Hepatocyte (in vitro differentiated cells): ENCODE data around the gene RIMBP3C. TPM values are rescaled to one million over a fixed set of nuclear protein-coding genes. Genes with fewer than 3 reads are reported as not detected.
"Not testable (repeated sequence)": the region's sequence is repeated elsewhere in the genome, so short reads cannot be mapped to it uniquely, and the experiment has no call there.

Experiments used
- DNase-seq: peaks from one replicate; pipeline ENCODE4 v3.0.0-alpha.2; 2016; ENCODE audit warnings: low spot score
- H2AFZ ChIP-seq: fragments of 200-600 bp; sonication (generic); 2 replicates; pipeline ENCODE4 v1.6.0; 2016; ENCODE audit warnings: antibody characterized with exemption, mild to moderate bottlenecking
- H3K27ac ChIP-seq: fragments of 200-600 bp; sonication (generic); 2 replicates; pipeline ENCODE4 v1.5.1; 2016; ENCODE audit warnings: mild to moderate bottlenecking
- H3K27me3 ChIP-seq: fragments of 200-600 bp; sonication (generic); 2 replicates; pipeline ENCODE4 v1.6.1; 2016
- H3K36me3 ChIP-seq: fragments of 200-600 bp; sonication (generic); replicated peaks from 2 replicates; pipeline ENCODE4 v1.5.1; 2016; ENCODE audit warnings: low read depth; ENCODE audit not compliant: insufficient read depth
- H3K4me1 ChIP-seq: fragments of 200-600 bp; sonication (generic); 2 replicates; pipeline ENCODE4 v1.5.1; 2016; ENCODE audit warnings: mild to moderate bottlenecking, moderate library complexity; ENCODE audit not compliant: insufficient read depth
- H3K4me2 ChIP-seq: fragments of 200-600 bp; sonication (generic); 2 replicates; pipeline ENCODE4 v1.6.0; 2016
- H3K4me3 ChIP-seq: fragments of 200-600 bp; sonication (generic); 2 replicates; pipeline ENCODE4 v1.5.1; 2016; ENCODE audit warnings: mild to moderate bottlenecking
- H3K79me2 ChIP-seq: fragments of 200-600 bp; sonication (generic); 2 replicates; pipeline ENCODE4 v1.6.0; 2017; ENCODE audit warnings: mild to moderate bottlenecking
- H3K9me2 ChIP-seq: fragments of 200-600 bp; sonication (generic); replicated peaks from 2 replicates; pipeline ENCODE4 v1.6.0; 2017; ENCODE audit warnings: mild to moderate bottlenecking; ENCODE audit not compliant: insufficient read depth
- H3K9me3 ChIP-seq: fragments of 200-600 bp; sonication (generic); 2 replicates; pipeline ENCODE4 v1.5.1; 2016; ENCODE audit warnings: low read depth, mild to moderate bottlenecking
- H4K20me1 ChIP-seq: fragments of 200-600 bp; sonication (generic); 2 replicates; pipeline ENCODE4 v1.6.0; 2016; ENCODE audit warnings: mild to moderate bottlenecking; ENCODE audit not compliant: insufficient read depth, poor library complexity, severe bottlenecking
- EZH2 ChIP-seq: fragments of 200-600 bp; sonication (generic); IDR thresholded peaks from 2 replicates; pipeline ENCODE4 v1.6.1; 2016; ENCODE audit warnings: antibody characterized with exemption, mild to moderate bottlenecking, borderline replicate concordance
- EZH2phosphoT487 ChIP-seq: fragments of 200-600 bp; sonication (generic); IDR thresholded peaks from one replicate; pipeline ENCODE4 v1.6.1; 2018; ENCODE audit warnings: antibody characterized with exemption, mild to moderate bottlenecking, low read depth, moderate library complexity; ENCODE audit not compliant: unreplicated experiment, severe bottlenecking
- WGBS: methylation state at CpG from one replicate; pipeline ENCODE4 v1.1.6; 2016; ENCODE audit warnings: low lambda C conversion rate; ENCODE audit errors: missing lambda C conversion rate; 5-methylcytosine and 5-hydroxymethylcytosine counted together
- polyA plus RNA-seq: library from polyadenylated mRNA; unstranded; fragments of >200 nt; fragmentation: Nextera tagmentation; extraction: Ambion mirVana; gene quantifications from 2 replicates; pipeline ENCODE4 v1.2.1, GENCODE V29; 2016
- total RNA-seq: library from RNA; depleted of rRNA; stranded (reverse); fragments of >200 nt; gene quantifications from 2 replicates; pipeline ENCODE4 v1.2.3, GENCODE V29; 2014
- TF ChIP-seq, protein P1 (sequence below): fragments of 200-600 bp; sonication (generic); IDR thresholded peaks from 2 replicates; pipeline ENCODE4 v1.5.1; 2016; ENCODE audit warnings: antibody characterized with exemption, mild to moderate bottlenecking; ENCODE audit not compliant: poor library complexity

The RIMBP3C gene, protein sequence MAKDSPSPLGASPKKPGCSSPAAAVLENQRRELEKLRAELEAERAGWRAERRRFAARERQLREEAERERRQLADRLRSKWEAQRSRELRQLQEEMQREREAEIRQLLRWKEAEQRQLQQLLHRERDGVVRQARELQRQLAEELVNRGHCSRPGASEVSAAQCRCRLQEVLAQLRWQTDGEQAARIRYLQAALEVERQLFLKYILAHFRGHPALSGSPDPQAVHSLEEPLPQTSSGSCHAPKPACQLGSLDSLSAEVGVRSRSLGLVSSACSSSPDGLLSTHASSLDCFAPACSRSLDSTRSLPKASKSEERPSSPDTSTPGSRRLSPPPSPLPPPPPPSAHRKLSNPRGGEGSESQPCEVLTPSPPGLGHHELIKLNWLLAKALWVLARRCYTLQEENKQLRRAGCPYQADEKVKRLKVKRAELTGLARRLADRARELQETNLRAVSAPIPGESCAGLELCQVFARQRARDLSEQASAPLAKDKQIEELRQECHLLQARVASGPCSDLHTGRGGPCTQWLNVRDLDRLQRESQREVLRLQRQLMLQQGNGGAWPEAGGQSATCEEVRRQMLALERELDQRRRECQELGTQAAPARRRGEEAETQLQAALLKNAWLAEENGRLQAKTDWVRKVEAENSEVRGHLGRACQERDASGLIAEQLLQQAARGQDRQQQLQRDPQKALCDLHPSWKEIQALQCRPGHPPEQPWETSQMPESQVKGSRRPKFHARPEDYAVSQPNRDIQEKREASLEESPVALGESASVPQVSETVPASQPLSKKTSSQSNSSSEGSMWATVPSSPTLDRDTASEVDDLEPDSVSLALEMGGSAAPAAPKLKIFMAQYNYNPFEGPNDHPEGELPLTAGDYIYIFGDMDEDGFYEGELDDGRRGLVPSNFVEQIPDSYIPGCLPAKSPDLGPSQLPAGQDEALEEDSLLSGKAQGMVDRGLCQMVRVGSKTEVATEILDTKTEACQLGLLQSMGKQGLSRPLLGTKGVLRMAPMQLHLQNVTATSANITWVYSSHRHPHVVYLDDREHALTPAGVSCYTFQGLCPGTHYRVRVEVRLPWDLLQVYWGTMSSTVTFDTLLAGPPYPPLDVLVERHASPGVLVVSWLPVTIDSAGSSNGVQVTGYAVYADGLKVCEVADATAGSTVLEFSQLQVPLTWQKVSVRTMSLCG (N-terminal part only)
- 0.30 and 0.32 TPM in 2 replicates for total RNA-seq
- 0.05 TPM in 1 of 2 replicates, not detected in the other for polyA plus RNA-seq

DNA sequence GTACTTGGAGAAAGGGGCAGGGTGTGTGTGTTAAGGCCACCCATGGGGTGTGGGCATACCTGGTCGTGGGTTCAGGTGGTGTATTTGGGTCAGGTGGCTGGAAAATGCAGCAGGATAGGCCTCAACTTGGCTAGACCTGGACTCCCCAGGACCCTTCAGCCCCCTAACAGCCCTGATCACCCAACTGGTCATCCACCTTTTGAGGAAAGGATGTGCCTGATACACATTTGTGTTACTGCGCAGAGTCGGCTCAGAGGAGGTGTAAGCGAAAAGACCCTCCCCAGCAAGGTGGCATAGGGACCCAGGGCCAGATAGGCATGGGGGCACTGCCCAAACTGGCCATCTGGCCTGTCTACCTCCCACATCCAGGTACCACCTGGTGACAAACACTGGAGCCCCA is at the start of gene RIMBP3C:
TSS of gene RIMBP3C (minus strand) at position 101 of the 400 bp plus-strand sequence. CDS start 485 bp downstream, outside the sequence.
- H3K9me3 ChIP-seq, H3K4me2 ChIP-seq, H3K27ac ChIP-seq, H3K27me3 ChIP-seq, H3K79me2 ChIP-seq, H2AFZ ChIP-seq, H3K9me2 ChIP-seq, H3K4me1 ChIP-seq, H4K20me1 ChIP-seq, DNase-seq, H3K36me3 ChIP-seq, H3K4me3 ChIP-seq: not testable (repeated sequence)
- WGBS: no CpG with 5 or more reads among the region's 4 CpGs

DNA sequence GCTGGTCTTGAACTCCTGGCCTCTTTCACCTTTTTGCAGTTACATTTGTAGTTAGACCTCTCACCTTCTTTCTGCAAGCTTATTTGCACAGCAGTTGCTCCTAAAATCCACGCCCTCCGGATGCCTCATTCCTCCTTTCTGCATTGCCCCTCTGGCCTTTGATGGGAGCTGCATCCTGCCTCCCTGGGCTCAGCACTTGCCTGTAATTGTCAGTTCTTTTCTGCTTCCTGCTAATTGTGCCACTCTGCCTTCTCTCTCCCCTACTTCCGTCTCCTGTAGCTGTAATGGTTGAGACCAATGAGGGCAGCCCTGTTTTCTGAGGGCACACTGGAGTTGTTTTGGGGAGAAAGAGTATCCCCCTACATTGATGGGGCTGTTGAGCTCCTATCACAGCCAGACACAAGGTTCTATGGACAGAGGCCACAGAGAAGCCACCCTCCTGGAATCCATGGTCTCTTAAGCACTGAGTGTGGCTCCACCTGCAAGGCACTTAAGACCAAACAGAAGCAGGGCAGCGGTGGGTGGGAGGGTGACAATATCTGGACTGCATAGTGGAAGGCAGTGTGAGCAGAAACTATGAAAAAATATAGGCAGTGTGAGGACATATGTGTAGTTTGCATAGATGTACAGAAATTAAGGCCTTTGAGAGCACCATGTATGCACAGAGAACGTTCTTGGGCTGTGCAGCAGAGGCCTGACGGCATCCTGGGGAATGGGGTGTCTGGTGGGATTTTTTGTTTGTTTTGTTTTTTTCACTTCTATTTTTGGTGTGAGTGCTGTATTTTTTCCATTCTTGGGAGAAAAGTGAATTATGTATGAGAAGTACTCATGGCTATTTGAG is 48.0 kb upstream of the RIMBP3C start:
- H3K27me3 ChIP-seq: no peaks in the 10 kb centered on the region
- no peak overlapping the region for H3K27ac ChIP-seq
- H2AFZ ChIP-seq: no peak overlapping the region
- H3K79me2 ChIP-seq: peaks cover 100% of the 10 kb centered on the region
- 98% methylated on average over 6 of the region's 6 CpGs for WGBS
- no peak overlapping the region for H3K4me2 ChIP-seq
- TF ChIP-seq, protein P1, sequence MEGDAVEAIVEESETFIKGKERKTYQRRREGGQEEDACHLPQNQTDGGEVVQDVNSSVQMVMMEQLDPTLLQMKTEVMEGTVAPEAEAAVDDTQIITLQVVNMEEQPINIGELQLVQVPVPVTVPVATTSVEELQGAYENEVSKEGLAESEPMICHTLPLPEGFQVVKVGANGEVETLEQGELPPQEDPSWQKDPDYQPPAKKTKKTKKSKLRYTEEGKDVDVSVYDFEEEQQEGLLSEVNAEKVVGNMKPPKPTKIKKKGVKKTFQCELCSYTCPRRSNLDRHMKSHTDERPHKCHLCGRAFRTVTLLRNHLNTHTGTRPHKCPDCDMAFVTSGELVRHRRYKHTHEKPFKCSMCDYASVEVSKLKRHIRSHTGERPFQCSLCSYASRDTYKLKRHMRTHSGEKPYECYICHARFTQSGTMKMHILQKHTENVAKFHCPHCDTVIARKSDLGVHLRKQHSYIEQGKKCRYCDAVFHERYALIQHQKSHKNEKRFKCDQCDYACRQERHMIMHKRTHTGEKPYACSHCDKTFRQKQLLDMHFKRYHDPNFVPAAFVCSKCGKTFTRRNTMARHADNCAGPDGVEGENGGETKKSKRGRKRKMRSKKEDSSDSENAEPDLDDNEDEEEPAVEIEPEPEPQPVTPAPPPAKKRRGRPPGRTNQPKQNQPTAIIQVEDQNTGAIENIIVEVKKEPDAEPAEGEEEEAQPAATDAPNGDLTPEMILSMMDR: no peak
- no peak for TF ChIP-seq EZH2phosphoT487
- no peak for TF ChIP-seq EZH2
- no peaks in the 10 kb centered on the region for H3K9me2 ChIP-seq
- H3K9me3 ChIP-seq: no peaks in the 10 kb centered on the region
- peaks cover 97% of the 10 kb centered on the region for H4K20me1 ChIP-seq
- H3K4me3 ChIP-seq: no peak overlapping the region
- DNase-seq: no peak
- H3K36me3 ChIP-seq: no peaks in the 10 kb centered on the region
- H3K4me1 ChIP-seq: no peaks in the 10 kb centered on the region

DNA sequence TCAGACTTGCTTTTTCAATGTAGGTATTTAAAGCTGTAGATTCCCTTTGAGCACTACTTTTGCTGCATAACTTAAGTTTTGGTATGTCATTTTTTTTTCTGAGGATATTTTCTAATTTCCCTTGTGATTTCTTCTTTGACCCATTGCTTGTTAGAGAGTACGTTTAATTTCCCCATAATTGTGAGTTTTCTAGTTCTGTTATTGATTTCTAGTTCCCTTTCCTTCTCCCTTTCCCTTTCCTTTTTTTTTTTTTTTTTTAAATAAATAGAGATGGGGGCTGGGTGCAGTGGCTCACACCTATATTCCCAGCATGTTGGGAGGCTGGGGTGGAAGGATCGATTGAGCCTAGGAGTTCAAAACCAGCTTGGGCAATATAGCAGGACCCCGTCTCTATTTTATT is 47.0 kb upstream of the RIMBP3C start:
- WGBS: 96% methylated on average over 3 of the region's 3 CpGs
- Histone ChIP-seq H3K27ac (no peak overlapping the region), H3K4me3 (no peak overlapping the region), H3K9me3 (no peaks in the 10 kb centered on the region), H3K4me1 (no peaks in the 10 kb centered on the region), H2AFZ (no peak overlapping the region), H3K9me2 (no peaks in the 10 kb centered on the region), H3K4me2 (no peak overlapping the region), H3K36me3 (no peaks in the 10 kb centered on the region), H3K79me2 (peaks cover 100% of the 10 kb centered on the region), H4K20me1 (peaks cover 97% of the 10 kb centered on the region), H3K27me3 (no peaks in the 10 kb centered on the region)
- no peak for TF ChIP-seq EZH2
- no peak for DNase-seq

DNA sequence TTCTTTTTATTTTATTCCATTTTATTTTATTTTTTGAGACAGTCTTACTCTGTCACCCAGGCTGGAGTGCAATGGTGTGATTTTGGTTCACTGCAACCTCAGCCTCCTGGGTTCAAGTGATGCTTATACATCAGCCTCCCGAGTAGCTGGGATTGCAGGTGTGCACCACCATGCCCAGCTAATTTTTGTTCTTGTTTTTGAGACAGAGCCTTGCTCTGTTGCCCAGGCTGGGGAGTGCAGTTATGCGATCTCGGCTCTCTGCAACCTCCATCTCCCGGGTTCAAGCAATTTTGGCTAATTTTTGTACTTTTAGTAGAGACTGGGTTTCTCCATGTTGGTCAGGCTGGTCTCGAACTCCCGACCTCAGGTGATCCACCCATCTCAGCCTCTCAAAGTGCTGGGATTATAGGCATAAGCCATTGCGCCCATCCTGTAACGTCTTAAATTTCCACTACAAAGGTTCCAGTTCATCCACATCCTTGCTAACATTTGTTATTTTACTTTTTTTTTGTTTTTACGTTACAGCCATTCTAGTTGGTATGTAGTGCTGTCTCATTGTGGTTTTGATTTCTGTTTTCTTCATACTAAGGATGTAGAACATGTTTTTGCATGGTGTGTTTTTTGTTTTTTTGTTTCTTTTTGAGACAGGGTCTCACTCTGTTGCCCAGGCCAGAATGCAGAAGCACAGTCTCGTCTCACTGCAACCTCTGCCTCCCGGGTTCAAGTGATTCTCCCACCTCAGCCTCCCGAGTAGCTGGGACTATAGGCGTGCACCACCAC is 45.3 kb upstream of the RIMBP3C start:
- peaks cover 100% of the 10 kb centered on the region for H3K79me2 ChIP-seq
- not testable (repeated sequence) for H3K36me3 ChIP-seq, H3K9me3 ChIP-seq, H2AFZ ChIP-seq, H3K9me2 ChIP-seq, H3K27ac ChIP-seq, H3K27me3 ChIP-seq, DNase-seq, H3K4me1 ChIP-seq, H3K4me2 ChIP-seq, H3K4me3 ChIP-seq
- 97% methylated on average over 13 of the region's 13 CpGs for WGBS
- peaks cover 98% of the 10 kb centered on the region for H4K20me1 ChIP-seq
